Amygdala (tissue), 56 donors: ENCODE data around the gene BPIFB1.

Experiments
- DNase-seq, 56 donors: peaks; one replicate each; lab custom pipeline; 2025; lab: John Stamatoyannopoulos, UW

BPIFB1 gene

DNA sequence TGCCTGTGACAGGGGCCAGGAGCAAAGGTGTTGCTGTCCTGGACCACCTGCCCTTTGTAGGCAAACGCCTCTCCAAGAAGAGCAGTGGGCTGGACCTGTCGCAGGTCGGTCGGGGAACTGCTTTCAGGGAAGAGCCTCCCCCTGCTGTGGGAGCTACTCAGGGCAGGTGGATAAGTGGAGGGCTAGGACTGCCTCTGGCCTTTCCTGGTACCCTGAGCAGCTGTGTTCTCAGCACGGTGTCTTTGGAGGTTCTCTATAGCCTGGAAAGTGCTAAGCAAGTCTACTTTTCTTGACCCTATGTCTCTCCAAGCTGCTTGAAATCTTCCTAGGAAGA, 35.0 kb downstream of the BPIFB1 start:
- DNase-seq: no peak

DNA sequence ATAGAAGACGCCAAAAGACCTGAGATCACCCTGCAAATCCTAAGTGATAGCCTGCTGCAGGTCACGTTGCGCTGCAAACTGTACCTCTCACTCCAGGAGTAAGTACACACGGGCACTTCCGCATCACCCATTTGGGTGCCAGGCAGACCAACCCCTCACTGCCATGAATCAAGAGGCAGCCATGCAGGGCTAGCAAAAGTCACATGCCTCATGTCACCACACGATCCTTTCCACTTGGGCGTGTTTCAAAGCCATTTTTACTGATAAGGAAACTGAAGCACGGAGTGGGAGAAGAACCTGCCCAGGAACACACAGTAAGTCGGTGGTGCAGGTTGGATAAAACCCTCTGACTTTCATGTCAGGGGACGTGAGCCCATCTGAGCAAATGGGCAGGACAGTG, 37.0 kb downstream of the BPIFB1 start:
- DNase-seq: no peak

DNA sequence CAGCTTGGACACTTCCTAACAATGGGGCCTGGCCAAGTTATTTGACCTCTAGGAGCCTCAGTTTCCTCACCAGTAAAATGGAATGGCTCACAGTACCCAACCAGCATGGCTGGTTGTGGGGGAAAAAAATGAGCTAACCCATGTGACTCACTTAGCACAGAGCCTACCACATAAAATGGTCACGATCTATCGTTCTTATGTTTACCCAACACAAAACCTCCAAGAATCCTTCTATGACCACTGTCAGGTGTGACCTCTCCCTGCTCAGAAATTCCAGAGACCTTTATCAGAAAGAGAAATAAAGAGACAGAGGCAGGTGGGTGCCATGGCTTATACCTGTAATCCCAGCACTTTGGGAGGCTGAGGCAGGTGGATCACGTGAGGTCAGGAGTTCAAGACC, 39.4 kb downstream of the BPIFB1 start:
- DNase-seq: no peak

DNA sequence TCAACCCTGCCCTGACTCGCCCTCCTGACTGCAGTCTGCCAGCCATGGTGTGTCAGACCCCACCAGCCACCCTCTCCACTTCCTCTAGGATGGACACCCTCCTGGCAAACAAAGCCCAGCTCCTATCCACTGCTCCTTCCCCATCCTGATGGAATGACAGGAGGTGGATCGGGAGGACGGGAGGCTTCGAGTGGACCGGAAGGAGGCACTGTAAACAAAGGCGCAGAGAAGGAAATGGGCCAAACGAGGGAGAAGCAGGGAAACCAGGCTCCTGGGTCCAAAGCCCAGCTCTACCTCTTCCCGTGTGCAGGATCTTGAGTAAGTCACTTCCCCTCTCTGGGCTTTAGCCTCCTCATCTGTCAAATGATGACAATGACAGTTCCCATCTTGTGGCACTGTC, 40.2 kb downstream of the BPIFB1 start:
- no peak for DNase-seq

DNA sequence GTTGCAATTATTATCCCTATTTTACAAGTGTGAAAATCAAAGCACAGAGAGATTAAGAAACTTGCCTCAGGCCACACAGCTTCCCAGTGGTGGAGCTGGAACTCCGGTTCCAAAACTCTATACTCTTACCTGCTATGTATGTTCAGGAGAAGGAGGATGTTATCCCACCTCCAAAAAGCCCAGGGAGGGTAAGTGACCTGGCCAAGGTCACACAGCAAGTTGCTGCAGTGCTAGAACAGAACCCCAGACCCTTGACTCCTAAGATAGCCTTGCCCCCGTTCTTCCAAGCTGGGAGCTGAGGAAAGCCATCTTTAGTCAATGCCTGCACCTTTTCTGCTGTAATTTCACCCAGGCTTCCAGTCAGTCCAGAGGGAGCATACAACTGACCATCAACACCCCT, 42.3 kb downstream of the BPIFB1 start:
- no peak for DNase-seq

DNA sequence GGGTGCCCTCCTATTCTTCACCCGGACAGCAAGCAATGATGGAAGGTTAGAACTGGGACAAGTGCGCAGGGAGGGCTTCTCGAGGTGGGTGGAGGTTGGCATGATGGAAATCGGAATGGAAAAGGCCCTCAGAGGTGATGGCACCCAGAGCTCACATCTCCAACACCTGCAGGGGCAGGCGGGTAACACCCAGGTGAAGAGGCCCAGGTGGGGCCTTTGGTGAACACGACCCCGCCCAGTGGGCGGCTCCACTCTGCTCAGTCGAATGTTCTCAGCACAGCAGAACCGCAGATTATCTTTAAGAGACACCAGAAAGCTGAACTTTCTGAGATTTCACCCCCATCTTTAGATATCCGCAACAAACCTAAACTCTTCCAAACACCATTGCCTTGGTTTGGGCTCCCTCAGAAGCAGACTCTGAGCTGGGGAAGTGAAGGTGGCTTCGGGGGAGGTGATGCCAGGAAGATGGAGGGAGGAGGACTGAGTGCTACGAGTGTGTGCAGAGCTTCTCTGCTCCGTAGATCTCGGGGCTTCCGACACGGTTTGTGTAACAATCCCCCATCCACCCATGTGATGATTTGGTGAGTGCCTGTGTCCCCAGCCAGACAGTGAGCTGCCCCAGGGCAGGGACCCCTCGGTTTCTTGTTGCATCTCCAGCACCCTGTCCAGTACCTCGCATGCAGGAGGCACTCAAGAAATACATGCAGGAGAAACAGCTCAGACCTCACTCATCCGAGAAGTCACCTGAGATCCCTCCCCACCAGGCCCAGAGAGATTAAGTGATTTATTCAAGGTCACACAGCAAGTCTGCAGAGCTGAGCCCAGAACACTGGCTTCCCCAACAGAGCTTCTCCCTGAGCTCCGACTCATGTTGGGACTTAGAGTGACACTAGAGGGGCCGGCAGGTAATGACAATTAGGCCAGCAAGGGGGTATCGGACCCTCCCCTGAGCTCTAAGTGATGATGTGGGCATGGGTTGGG, 45.4 kb downstream of the BPIFB1 start:
- DNase-seq: no peak

DNA sequence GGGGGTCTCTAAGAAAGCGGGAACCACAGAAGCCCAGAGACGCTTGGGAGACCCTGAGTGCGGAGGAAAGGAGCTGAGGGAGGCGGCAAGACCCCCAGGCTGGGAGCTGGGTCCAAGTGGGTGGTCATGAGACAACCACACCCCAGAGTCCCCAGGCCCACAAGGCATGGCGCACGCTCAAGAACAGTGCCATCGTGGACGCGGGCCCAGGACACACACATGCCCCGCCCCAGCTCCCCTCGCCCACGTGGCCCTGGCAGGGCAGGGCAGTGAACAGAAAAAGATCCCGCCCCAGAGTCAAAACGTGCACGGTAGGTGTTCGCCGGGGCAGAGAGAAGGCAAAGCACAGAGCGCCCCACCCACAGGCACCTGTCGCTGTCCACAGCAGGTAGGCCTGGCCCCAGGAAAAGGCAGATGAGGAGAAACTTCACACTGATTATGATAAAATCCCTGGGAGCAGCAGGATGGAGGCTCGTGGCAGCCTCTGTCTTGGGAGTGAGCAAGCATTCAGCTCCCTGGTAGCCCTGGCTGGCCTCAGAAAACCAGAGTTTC, 50.0 kb downstream of the BPIFB1 start:
- DNase-seq: no peak

DNA sequence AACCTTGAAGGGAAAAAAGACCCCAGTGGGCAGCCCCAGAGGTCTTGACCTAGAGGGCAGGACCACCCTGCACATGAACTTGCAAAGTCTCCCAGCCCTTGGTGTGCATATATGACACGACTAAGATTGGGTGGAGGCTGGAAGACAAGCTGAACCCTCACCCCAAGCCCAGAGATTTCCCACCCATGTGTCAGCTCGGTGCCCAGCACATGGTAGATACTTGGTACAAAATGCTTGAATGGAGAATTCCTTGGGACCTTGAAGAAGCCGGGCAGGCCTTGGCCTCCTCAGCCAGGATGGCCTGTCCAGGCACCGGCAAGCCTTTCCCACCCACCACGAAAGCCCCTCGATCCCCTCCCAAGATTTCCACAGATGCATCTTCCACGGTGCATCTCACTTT, 50.6 kb downstream of the BPIFB1 start:
- no peak for DNase-seq

DNA sequence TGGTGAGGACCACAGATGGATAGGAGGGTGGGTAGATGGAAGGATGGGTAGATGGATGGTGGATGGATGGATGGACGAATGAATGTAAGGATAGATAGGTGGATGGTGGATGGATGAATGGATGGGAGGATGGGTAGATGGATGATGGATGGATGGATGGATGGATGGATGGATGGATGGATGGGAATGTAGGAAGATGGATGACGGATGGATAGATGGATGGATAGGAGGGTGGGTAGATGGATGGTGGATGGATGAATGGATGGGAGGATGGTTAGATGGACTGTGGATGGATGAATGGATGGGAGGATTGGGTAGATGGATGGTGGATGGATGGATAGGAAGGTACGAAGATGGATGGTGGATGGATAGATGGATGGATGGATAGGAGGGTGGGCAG, 51.1 kb downstream of the BPIFB1 start:
- no peak for DNase-seq

DNA sequence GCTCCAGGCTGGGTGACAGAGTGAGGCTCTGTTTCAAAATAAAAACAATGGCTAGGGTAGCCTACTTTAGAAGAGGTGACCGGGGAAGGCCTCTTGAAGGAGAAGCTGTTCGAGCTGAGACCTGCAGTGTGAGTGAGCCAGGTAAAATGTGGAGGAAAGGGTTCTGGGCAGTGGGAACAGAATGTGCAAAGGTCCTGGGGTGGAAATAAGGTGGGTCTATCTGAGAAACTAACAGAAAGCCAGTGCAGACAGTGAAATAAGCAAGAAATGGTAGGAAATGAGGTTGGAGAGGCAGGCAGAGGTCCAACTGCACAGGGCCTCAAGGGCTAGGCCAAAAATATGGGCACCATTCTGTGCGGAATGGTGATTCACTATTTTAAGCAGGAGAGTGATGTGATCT, 53.4 kb downstream of the BPIFB1 start:
- no peak for DNase-seq

DNA sequence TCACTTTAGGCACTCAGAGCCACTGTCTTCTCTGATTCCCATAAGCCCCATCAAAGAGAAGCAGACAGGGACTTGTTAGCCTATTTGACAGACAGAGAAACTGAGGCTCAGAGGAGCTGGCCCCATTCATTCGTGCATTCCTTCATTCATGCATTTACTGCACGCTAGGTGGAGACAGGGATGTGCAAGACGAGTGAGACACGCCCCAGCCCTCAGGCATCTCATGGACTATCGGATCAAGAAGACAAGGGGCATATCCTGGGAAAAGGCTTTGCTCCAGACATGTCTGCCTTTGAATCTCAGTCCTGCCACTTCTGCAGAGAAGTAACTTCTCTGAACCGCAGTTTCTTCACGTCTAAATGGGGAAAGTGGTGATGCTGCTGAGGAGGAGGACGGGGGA, 54.1 kb downstream of the BPIFB1 start:
- DNase-seq: no peak

DNA sequence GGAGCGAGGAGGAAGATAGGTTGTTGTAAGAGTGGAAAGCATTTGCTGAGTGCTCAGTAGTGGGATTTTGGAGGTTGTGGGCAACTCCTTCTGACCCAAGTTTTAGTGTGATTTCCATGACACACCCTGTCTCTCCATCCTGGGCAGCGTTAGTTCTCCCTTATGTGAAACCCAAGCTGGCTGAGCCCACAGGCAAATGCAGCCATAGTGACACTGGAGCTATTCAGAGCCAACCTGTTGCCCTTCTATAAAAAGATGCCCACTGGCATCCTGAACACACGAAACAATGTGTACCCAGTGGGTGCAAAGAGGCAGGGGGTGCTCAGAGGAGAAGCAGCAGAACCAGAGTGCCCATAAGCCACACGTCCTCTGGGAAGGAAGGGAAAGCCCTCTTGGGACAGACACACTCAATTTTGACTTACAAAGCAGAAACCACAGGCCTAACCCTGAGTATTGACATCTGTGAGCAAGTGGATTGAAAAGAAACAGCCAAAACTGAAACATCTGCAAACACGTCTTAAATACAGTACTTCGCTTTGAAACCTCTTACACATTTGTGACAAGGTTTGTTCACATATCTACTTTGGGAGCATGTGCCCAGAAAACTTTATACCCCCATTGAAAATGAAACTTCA, 54.6 kb downstream of the BPIFB1 start:
- no peak for DNase-seq

DNA sequence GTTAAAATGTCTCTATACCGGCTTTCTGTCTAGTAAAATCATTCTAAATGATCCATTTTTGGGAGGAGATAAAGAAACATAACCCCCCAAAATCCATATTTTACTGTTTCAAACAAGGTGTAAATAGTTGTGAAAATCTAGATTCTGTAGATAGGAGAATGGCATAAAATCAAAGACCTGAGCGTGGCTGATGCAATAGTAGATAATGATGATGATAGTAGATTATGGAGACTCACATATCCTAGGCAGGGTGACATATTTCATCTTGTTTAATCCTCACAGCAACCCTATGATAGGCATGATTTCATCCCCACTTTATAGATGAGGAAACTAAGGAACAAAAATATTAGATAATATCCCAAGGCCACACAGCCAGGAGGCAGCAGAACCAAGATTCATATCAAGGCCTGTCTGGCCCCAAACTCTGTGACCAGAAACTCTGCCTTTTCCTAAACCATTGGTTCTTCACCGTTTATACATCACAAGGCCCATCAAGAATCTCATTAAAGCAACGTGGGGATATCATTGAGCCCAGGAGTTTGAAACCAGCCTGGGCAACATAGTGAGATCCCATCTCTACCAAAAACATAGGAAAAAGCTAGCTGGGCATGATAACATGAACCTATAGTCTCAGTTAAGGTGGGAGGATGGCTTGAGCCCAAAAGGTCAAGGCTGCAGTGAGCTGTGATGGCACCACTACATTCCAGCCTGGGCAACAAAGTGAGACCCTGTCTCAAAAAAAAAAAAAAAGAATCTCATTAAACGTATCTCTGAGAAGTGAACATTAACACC, 55.6 kb downstream of the BPIFB1 start:
- DNase-seq: no peak

DNA sequence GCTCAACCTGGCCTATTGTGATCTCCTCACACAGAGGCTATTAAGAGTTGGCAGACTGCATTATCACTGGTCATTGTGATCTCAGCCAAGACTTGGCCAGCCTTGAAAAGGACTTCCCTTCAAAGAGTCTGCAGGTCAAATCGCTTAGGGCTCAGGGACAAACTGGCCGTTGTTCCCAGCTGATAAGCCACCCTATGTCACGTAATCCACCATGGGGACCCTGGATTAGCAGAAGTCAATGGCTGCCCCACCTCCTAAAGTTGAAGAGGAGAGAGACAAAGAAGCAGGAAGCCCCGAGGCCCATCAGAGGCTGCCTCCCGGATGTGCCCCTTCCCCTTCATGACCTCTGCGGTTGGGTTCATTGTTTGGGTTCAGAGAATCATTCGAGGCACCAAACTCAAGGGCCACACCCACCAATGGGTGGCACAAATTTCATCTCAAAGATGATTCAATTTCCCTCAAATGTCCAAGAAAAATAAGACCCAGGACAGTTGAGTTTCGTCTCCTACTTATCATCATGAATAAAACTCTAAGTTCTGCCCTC, 56.6 kb downstream of the BPIFB1 start:
- DNase-seq: no peak

DNA sequence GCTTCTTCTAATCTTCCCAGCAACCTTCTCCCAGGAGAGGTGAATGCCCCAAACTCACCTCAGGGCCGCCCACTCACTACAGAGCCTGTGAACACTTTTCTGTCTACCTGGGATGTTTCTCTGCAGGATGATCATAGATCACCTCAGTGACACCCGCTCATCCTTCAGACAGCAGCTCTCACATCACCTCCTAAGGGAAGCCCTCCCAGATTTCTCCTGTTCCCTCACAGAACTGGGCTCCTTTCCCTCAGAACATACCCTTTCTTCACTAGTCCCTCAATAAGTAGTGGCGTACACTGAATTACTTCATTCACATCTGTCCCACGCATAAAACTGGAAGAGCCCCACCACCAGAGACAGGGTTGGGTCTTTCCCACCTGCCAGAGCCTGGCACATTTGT, 60.5 kb downstream of the BPIFB1 start:
- DNase-seq: no peak

DNA sequence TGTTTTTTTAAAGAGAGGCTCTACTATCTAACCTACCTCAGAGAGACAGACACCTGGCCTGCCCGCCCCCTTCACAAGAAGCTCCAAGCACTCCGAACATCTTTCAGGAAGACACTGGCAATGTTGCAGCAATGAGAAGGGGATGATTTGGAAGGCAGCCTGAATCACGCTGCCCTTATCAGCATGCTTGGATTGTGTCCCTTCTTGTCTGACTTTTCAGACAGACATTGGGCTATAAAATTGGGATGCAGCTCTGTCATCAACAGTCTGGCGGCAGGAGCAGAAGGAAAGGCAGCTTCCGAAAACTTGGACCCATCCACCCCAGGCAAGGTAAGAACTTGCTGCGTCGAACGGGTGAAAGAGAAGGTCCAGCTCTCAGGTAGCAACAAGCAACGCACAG, 62.3 kb downstream of the BPIFB1 start:
- DNase-seq: no peak

DNA sequence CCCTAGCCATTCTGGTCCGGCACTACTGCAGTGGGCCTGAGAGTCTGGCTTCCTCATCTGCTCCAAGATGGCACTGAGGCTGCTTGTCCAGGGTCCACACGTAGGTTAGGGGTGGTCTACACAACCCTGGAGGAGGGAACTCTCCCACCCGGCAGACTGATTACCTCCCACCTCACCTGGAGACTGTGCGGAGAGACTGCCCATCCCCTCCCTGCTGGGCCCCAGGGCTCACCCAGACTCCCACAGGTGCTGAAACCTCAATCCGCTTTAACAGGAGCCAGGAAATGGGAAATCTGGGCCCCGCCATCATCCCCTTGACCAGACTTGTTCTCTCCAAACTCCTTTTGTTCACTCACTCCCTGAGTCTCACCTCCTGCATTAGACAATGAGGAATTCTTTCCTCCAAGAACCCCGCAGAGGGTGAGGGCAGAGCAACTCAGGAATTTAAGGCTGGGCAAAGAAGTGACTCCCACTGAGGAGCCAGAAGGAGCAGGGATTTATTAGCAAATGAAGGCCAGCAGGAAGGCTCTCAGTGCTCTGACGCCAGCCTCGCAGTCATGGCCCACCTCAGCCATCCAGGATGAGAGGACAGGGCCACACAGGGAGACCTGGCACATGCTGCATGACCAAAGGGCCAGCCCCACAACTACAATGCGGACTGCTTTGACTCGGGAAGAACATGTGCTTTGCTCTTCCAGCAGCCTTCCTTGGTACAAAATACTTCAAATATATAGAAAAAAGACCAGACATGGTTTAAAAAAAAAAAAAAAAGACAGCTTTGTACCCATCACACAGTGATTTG, 65.3 kb downstream of the BPIFB1 start:
- DNase-seq: no peak

DNA sequence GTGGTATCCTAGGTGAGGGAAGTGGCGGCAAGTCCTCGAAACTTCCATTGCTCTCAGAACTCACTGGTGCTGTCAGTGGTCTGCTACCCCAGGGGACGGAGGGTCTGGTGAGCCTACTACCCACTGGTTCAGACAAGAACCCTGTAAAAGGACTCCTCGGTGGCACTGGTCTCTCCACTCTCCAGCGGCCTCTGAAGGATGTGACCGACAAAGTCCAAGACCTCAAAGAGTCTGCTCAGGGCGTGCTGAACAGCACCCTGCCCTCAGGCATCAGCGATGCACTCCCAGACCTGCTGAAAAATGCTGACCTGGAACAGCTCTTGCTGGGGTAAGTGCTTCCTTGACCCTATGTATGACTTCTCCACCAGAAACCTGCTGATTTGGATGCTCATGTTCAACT, 66.5 kb downstream of the BPIFB1 start:
- no peak for DNase-seq

DNA sequence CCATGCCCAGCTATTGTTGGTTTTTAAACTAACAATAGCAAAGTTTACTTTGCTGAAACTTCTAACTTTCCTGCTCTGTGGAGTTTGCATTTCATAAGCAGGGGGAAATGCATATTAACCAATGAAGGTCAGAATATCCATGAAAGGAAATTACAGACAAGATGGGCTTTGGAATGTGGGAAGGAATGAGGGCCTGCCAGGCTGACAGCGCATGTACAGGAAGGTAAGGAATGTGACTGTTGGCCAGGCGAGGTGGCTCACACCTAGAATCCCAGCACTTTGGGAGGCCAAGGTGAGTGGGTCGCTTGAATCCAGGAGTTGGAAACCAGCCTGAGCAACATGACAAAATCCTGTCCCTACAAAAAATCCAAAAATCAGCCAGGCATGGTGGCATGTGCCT, 68.7 kb downstream of the BPIFB1 start:
- DNase-seq: no peak
